ENCODE measurements around the gene GAS5.
"Not testable (repeated sequence)": the region's sequence is repeated elsewhere in the genome, so short reads cannot be mapped to it uniquely, and the experiment has no call there.

GAS5 gene

DNA sequence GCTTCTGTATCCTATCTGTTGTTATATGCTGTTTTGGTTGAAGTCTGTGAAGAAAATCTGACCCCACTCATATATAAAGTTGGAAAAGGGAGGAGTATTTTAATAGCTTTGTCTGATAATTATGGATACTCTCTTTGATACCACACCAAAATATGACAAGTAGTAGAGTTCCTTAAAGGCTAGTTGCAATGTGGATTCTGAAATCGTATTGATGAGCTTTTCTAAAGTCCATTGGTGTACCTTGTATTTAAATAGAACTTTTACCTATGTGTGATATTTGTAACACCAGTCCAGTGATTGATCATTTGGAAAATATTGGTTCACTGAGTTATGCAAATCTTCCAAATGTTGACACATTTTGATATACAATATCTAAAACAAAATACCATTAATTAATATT, 7.7 kb downstream of the GAS5 start:
- no peak for DNase-seq (ENCODE audit: low read depth in 2 of 2)
- no peak overlapping the region for H3K4me3 ChIP-seq (replicated peaks in 1 of 2; ENCODE audit: low read depth in 2 of 2, low read length in 2 of 2)
- no peak for TF ChIP-seq CTCF (IDR thresholded peaks at IDR 0.05; ENCODE audit: low read depth, low read length)

GRCh38 chr1:173859547-173859946, 8.2 kb downstream of the GAS5 start:
- not testable (repeated sequence) for H3K4me3 ChIP-seq (replicated peaks in 1 of 2; ENCODE audit: low read depth in 2 of 2, low read length in 2 of 2); DNase-seq (ENCODE audit: low read depth in 2 of 2)

DNA sequence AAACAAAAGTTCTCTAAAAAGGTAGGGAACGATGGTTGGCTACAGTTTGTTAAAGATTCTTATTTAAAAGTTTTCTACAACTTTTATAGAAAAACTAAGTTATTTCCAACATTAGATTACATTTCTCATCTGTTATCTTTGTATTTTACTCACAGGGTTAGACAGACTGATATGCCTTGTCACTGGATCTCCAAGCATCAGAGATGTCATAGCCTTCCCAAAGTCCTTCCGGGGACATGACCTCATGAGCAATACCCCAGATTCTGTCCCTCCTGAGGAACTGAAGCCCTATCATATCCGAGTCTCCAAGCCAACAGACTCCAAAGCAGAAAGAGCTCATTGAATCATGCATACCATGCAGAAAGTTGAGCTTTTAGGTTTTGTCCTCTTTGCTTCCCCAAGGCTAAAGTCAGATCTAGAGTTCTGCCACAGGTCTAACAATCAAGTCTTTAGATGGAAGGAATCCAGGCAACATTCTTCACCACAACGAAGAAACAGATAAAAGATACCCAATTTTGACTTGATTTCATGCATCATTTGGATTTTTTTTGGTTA, 10.3 kb downstream of the GAS5 start:
- no peak for DNase-seq (ENCODE audit: low read depth in 2 of 2)
- no peak for TF ChIP-seq CTCF (IDR thresholded peaks at IDR 0.05; ENCODE audit: low read depth, low read length)
- no peak overlapping the region for H3K4me3 ChIP-seq (replicated peaks in 1 of 2; ENCODE audit: low read depth in 2 of 2, low read length in 2 of 2)

DNA sequence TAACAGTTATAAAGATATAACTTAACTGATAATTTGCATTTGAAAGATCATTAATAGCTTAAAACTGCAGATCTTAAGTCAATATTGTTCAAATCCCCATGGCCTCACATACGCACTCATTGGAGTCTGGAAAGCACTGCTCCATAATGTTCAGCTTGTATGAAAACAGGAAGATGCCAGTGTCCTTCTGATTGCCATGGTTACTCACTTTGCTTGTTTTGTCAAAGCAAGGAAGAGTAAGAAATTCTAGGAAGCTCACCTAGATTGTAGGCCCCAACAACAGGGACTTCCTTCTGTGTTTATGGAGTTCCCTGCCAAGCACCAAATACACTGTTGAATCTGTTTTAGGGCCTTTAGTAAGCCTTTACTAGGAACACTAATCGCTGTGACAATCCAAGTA, 10.9 kb downstream of the GAS5 start:
- H3K4me3 ChIP-seq (replicated peaks in 1 of 2; ENCODE audit: low read depth in 2 of 2, low read length in 2 of 2) = no peak overlapping the region
- TF ChIP-seq CTCF (IDR thresholded peaks at IDR 0.05; ENCODE audit: low read depth, low read length) = no peak
- no peak for DNase-seq (ENCODE audit: low read depth in 2 of 2)

DNA sequence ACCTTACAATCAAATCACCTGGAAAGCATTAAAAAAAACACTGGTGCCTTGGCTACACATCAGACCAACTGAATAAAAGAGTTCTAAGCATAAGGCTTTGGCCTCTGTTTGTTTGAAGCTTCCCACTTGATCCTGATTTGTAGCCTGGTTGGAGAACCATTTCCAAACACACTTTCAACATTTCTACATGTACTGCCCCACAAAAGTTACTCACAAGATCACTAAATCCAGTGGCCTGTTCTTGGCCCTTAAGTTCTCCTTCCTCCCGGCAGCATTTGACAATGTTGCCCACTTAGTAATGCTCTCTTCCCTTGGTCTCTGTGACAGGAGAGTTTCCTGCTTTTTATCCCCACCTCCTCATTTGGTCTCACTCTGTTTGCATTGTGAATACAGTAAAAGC, 11.8 kb downstream of the GAS5 start:
- no peak for TF ChIP-seq CTCF (IDR thresholded peaks at IDR 0.05; ENCODE audit: low read depth, low read length)
- DNase-seq (ENCODE audit: low read depth in 2 of 2) = no peak
- H3K4me3 ChIP-seq (replicated peaks in 1 of 2; ENCODE audit: low read depth in 2 of 2, low read length in 2 of 2) = no peak overlapping the region

- TF ChIP-seq CTCF (IDR thresholded peaks at IDR 0.05; ENCODE audit: low read depth, low read length) = no peak
- no peak overlapping the region for H3K4me3 ChIP-seq (replicated peaks in 1 of 2; ENCODE audit: low read depth in 2 of 2, low read length in 2 of 2)
- peak; percentile 83 to 86 for DNase-seq (ENCODE audit: low read depth in 2 of 2)
Measured at GRCh38 chr1:173853074-173853473, 14.7 kb downstream of the GAS5 start.

DNA sequence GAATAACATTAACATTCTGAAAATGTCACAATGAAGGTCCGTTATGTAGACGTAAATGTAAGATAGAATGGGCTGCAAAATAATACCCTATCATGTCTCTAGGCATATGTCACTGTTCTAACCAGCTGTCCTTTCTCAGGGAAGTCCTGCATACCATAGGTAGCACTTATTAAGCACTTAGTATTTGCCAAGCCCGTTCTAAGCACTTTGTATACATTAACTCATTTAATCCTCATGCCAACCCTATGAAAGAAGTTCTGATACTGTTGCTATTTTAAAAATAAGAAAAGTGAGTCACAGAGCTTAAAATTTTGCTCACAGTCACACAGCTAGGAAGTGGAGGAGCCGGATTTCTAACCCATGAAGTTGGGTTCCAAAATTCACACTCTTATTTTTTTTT, 15.7 kb downstream of the GAS5 start:
- no peak overlapping the region for H3K4me3 ChIP-seq (replicated peaks in 1 of 2; ENCODE audit: low read depth in 2 of 2, low read length in 2 of 2)
- no peak for TF ChIP-seq CTCF (IDR thresholded peaks at IDR 0.05; ENCODE audit: low read depth, low read length)
- no peak for DNase-seq (ENCODE audit: low read depth in 2 of 2)
